GM11168 (cell line): ENCODE measurements around the gene TSPAN32.

Experiments used
- in situ Hi-C: fragments of 300-500 bp; cut with MboI; formaldehyde crosslinking; loops from one replicate; pipeline ENCODE4 v1.12.0; 2022; ENCODE audit warnings: low sequenced_read_pairs; ENCODE audit not compliant: unreplicated experiment

TSPAN32 gene, protein sequence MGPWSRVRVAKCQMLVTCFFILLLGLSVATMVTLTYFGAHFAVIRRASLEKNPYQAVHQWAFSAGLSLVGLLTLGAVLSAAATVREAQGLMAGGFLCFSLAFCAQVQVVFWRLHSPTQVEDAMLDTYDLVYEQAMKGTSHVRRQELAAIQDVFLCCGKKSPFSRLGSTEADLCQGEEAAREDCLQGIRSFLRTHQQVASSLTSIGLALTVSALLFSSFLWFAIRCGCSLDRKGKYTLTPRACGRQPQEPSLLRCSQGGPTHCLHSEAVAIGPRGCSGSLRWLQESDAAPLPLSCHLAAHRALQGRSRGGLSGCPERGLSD

DNA sequence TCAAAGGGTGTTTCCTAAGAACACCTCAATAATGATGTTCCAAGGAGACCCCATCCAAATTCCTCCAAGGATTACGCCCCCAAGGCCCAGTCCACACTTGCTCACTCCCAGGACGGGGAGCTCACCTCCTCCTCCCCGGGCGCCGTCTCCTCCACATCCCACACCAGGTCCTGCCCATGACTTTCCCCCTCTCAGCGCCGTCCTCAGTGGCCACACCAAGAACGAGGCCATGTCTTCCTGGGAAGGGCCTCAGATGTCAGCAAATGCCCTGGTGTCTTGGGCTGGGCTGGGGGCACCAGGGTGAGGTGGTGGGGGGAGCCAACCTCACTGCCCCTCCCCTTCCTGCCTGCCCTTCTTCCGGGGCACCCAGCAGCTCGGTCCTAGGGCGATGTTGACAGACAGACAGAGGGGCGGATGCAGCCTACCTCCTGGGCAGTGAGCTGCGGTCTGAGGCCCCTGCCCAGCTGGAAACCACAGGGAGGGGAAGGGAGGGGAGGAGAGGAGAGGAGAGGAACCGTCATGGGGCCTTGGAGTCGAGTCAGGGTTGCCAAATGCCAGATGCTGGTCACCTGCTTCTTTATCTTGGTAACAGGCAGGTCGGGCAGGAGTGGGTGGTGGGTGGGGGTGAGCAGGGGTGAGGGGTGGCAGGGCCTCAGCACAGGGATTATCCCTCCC, at the start of gene TSPAN32, which contains the start of gene C11orf21:
TSS of gene TSPAN32 (plus strand) at position 383 of the 675 bp plus-strand sequence. CDS start at position 520, 137 bp downstream.
TSS of gene C11orf21 (minus strand) at position 288 of the 675 bp plus-strand sequence. CDS start at position 178, 110 bp downstream.
- in situ Hi-C loops, result no loop called here

DNA sequence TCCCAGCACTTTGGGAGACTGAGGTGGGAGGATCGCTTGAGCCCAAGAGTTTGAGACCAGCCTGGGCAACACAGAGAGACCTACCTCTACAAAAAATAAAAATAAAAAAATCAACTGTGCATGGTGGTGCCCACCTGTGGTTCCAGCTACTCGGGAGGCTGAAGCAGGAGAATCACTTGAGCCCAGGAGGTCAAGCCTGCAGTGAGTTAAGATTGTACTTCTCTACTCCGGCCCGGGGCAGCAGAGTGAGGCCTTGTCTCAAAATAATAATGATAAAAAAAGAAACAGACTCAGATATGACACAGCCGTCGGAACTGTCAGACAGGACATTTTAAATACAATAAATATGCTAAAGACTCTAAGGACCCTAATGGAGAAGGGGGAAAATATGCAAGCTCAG, 49.8 kb upstream of the TSPAN32 start:
- in situ Hi-C loops, result no loop called here

DNA sequence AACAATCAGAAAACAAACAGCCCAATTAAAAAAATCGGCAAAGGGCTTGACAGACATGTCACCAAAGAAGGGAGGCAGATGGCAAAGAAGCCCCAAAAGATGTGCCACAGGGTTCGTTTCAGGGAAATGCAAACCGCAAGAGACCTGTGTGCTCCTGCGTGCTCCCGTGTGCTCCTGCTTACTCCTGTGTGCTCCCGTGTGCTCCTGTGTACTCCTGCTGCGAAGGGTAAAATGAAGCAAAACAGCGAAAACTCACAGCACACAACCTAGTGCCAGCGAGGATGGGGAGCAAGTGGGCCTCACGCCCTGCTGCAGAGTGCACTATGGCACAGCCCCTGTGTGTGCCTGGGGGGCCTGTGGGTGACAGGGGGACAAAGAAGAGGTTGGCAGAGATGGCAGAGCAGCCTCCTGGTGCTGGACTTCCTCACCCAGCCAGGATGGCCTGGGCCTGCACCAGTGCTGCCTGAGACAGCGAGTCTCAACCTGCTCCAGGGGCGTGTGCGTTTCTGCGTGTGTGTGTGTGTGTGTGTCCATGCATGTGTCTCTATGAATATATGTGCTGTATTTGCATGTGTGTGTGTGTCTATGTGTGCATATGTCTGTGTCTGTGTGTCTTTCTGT, 45.4 kb upstream of the TSPAN32 start:
- in situ Hi-C loops, result no loop called here

DNA sequence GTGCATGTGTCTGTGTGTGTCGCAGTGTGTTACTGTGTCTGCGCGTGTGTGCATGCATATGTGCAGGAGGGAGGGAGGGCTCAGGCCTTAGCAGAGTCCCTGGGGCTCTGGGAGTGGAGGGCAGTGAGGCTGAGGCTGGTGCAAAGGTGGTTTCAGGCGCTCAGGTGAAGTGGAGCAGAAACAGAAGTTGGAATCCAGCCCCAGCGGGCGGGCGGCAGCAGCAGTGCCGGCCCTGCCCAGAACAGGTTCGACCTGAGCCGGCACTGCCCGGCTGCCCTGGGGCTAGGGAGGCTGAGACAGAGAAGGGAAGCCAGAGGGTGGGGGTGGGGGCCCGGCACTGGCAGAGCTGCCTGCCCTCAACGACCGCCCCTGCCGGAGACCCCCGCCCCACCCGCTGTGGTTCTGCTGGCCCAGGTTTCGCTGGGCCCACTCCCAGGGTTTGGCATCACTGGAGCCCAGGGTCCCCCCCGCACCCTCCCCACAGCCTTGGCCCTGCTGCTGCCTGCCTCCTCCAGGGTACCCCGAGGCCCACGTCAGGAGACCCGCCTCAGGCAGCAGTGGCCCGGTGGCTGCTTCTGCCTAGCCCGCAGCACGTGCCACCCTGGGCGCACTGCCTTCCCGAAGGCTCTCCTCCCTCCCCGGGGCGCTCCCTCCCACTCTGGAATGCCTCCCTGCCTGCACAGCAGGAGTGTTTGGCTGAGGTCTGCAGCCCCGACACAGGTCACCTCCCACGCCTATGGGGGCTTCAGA, 44.7 kb upstream of the TSPAN32 start:
- in situ Hi-C loops, result no loop called here

DNA sequence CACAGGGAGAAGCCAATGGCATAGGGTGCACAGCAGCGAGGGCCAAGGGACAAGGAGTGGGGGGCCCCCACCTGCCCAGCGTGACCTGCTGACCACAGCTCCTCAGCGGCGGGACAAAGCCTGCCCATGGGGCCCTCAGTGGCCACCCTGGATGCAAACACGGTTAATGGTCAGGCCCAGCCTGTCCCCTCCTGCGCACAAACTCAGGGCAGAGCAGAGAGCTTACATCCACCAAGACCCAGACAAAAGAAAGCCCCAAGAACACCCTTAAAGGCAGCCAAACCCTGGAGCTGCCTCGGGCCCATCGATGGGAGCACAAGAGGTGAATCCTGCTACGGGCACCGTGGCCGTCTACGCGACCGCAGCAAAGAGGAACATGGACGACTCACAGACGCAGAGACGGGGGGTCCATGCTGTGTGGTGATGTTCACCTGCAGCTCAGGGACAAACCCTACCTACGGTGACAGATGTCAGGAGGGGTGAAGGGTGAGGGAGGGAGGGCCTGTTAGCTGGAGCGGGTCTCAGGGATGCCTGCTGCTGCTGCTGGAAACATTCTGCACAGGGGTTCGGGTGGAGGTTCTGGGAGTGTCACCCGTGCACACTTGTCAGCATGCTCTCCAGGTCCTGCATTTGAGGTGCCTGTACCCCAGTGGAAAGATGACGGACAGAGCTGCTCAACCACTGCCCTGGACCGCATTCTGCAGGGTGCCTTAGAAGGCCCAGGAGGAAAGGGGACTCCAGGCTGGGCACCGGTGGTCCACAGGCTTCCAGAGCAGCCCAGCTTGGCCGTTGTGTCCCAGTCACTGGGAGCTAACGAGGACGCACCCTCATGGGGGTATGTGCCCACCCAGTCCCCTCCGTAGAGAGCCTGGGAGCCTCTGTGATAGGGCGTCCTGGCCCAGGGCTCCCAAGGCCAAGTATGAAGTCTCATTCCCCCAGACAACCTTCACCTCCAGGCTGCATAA, 43.0 kb upstream of the TSPAN32 start:
- in situ Hi-C loops, result no loop called here

DNA sequence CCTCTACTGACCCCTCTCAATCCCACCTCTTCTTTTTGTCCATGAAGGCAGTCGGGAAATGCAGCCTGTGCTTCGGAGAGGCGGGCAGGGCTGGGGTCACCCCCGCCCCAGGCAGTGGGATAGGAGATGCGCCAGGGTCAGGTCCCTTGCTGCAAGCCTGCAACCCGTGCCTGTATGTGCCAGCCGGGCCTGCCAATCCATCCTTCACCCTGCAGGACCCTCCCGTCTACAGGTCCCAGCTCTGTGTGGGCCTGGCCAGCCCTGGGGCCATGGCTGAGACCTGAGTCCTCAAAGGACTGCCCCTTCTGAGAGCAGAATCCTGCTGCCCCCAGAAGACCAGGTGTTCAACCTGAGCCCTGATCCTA, 42.4 kb upstream of the TSPAN32 start:
- in situ Hi-C loops, result no loop called here

DNA sequence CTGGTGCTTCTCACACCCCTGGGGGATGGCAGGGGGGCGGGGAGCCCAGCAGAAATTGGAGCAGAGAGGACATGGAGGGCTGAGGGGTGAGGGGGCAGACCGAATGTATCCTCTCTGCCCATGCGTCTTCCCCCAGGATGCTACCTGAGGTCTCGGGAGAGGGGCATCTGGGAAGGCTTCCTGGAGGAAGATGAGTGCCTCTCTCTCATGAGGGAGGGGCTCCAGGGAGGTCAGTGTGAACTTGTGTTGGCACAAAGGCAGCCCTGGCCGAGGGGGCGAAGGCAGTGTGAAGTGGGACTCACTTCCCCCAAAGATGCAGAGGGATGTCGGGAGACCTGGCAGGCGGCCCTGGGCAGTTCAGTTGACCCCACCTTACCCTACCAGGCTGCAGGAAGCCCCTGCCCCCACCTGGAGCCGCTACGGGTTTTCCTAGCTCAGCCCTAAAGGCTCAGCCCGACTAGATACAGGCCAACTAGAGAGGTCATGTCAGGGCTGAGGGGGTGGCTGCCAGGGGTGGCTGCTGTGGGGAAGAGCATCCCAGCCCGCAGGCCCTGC, 41.8 kb upstream of the TSPAN32 start:
- in situ Hi-C loops, result no loop called here

DNA sequence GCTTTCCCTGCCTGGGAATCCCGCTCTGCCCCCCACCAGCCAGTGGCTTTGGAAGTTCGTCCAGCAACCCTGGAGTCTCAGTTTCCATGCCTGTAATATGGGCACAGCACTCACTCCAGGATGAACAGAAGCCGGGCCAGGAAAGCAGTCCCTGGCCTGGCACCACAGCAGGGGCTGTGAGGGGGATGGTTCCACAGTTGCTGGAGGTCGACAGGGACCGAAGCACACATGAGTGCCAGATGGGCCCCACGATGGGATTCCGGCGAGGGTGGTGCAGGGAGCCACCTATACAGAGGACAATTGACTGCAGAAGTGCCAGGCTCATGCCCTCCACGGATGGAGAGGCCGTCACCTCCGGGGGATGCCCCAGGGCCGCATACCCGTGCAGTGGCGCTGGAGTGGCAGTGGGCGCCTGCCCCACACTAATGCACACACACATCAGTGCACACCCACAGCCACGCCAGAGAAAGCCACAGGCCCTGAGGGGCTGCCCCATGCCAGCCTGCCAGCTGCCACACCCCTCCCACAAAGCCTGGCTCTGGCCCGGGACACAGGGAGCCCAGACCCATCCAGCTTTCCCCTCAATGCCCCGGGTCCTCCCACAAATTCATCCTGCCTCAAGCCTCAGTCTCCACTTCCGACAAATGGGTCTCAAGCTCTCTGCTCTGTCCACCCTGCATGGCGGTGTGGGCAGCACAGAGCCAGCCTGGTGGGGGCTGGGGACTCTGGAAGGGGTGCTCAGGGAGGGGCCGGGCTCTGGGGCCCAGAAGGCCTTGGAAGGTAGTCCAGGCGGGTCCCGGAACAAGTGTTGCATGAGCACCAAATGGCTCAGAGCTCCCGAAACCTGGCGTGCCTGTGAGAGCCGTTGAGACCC, 41.1 kb upstream of the TSPAN32 start:
- in situ Hi-C loops, result no loop called here

DNA sequence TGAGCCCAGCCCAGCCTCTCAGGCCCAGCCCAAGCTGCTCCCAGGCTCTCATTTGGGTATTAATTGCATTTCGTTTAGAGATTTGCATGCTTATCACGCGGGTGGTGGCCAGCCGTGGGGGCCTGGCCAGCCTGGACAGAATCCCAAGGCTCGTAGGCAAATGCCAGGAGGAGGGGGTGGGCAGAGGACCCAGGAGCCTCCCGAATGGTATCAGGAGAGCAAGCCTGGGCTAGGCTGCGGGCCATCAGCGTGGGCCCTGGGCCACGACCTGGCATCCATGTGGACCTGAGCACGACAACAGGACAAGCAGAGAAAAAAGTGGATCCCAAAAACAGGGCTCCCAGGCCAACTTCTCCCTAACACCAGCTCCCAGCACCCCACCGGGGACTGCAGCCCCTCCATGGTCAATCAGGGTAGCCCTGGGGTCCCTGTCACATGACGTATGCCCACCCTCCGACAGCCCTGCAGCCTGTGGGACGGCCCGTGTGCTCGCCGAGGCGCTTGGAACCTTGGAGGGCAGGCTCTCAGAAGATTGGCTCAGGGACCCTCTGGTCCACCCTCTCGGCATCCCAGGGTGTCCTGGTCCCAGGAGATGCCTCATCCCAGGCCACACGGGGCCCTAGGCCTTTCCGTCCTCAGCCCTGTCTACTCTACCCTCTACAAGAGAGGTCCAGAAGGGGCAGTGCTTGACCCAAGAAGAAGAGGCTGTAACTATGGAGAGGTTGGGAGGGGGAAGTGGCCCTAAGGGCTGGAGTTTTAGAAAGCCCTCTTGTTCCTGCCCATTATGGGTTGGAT, 40.2 kb upstream of the TSPAN32 start:
- in situ Hi-C loops, result no loop called here

DNA sequence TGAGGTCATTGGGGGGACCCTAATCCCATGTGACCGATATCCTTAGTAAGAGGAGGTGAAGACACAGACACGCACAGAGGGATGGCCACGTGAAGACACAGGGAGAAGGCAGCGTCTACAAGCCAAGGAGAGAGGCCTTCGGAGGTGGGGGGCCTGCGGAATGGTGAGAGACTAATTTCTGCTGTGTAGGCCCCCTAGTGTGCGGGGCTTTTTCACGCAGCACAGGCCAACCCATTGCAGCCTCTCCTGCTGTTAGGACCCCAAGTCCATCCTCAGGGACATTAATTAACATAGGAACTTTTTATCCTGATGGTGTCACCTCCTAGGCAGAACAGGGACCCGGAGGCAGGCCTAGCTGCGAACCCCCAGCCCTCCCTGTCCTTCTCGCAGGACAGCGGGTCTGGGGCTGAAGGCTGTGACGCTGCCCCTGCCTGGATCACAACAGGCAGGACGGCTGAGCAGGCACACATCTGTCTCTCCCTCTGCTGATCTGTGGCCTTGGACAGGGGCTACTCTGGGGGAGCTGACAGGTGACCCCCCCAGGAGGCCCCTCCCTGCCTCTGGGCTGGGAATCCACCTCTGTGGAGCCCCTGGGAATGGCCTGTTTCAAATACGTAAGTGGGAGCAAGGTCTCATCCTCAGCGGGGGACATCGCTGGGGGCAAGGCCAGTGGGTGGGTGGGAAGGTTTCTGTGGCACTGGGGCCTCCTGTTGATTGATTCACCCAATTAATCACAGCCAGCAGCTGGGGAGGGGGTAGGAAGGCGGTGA, 39.3 kb upstream of the TSPAN32 start:
- in situ Hi-C loops, result no loop called here

DNA sequence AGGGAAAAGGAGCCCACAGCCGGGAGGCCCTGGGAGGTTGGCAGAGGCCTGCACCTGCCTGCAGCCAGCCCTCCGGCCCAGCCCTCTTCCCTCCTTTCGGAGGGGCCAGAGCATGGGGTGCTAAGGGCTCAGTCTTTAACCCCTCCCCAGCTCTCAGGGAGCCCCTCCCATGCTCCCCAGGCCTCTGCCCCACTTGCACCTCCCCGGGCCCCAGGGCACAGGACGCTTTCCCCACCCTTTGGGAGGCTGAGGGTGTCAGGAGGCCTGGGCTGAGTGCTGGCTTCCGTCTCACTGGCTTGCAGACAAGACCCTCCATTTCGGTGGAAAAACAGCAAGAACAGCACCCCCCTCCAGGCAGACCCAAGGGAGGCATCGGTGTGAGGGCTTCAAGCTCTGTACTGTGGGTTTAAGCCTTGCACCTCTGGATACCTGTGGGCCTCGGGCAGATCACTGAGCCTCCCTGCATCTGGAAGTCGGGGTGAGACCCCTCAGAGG, 38.7 kb upstream of the TSPAN32 start:
- in situ Hi-C loops, result no loop called here

DNA sequence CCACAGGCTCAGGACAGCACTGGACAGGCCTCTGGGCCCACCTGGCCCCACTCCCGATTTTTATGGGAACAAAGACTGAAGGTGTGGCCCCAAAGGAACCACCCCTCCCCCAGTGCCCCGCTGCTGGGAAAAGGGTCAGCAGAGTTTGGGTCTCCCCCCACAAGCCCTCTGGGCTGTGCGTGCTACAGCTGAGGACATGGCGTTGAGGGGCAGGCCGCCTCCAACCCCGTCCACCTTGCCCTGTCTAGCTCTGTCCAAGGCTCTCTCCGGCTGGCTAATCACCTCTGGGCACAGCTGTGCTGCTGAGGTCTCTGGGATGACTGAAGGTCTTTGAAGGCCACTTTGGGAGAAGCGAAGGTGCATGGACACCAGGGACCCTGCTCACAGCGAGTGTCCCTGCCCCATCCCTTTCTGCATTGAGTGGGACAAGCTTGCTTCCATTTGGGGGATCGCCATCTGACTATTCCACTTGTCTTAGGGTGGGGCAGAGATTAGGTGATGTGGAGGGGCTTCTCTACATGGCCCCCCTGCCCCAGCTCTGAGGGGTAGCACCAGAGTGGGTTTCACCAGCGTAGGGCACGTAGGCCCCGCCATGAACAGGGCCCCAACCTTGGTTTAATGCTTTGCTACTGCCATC, 38.0 kb upstream of the TSPAN32 start:
- in situ Hi-C loops, result no loop called here

DNA sequence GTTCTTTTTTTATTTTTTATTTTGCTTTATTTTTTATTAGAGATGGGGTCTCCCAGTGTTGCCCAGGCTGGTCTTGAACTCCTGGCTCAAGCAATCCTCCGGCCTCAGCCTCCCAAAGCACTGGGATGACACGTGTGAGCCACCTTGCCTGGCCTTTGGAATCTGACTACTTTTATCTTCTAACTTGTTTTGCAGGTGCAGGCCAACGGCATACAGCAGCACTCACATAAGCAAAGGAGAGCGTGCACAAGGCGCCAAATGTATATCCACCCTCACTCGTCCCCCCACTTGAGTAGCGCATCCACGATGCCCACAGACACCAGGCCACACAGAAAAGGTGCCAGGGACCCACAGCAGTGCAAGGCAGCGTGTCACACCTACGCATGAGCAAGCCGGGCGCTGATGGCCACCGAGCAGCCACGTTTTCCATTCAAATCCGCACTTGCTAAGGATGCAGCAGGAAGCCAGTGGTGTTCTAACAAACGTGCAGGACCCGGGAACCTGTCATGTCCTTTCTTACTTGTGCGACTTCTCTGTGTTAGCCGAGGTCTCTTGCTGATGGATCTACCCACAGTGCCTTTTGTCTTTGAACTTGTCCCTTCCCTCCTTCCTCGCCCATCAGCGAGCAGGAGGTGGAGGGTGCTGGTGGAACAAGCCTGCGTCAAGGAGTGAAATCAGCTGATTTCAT, 37.3 kb upstream of the TSPAN32 start:
- in situ Hi-C loops, result no loop called here

DNA sequence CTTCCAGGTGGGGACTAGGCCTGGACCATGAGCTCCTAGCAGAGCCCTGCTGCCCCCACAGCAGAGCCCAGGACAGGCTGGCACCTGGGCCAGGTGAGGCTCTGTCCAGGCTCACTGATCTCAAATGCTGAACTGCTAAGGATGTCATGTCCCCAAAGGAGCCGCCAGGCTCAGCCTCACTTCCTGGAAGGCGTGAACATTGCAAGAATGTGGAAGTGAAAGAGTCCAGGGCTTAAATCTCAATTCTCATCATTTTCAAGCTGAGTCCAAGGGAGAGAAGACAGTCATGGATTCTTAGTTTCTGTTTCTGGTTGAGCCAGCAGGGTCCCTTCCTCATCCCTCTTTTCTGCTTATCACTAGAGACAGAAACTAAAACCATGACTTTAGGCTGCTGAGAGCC, 36.4 kb upstream of the TSPAN32 start:
- in situ Hi-C loops, result no loop called here

DNA sequence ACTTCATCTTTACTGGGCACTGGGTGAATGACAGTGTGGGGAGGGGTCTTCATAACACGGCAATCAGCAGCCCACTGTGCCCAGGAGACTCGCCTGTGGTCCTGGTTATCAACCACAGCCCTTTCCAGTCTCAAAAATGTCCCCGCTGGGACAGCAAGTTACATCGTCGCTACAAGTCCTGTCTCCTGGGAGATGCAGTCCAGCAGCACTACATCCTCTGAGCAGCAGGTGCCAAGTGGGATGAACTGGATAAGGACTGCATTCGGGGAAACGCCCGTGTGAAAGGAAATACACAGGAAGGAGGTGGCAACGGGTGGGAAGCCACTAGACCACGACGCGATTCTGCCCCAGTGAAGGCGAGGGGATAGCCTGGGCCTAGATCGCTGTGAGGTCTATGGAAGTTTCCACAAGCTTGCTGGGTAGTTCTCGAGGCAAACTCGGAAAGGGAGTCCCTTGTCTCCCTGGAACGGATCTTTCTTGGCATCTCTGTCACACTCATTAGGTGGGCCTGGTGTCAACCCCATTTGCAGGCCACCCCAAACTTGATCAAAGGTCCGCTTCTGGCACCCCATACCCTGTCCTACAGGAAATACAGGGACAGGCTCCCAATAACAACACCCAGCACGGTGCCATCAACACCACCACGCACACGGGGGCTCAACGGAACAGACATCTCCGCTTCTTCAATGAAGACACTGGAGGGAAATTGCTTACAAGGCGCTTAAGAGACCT, 35.8 kb upstream of the TSPAN32 start:
- in situ Hi-C loops, result no loop called here
